Right renal cortex interstitium (tissue), 3 donors: ENCODE data around the gene BNC2. TPM values are rescaled to one million over a fixed set of nuclear protein-coding genes. Genes with fewer than 3 reads are reported as not detected.

Experiments
- DNase-seq, 3 donors: peaks; one replicate each; pipeline ENCODE4 v3.0.0-alpha.2; 2013; ENCODE audit warnings: low read depth in 3 of 3, low spot score in 2 of 3
- polyA plus RNA-seq, 3 donors: library from polyadenylated mRNA; unstranded; fragments of 120-200 nt; gene quantifications; one replicate each; pipeline ENCODE4 v1.2.1, GENCODE V29; 2013; ENCODE audit not compliant: insufficient read length in 3 of 3

Gene BNC2
- polyA plus RNA-seq, 3 donors, result 8.3 to 8.5 (median 8.4) TPM

- DNase-seq, result no peak
These were observed 433.9 kb downstream of the BNC2 start for GRCh38 chr9:16436545-16436944.

GRCh38 chr9:16434526-16434925 lies 435.9 kb downstream of the BNC2 start:
- no peak for DNase-seq

- DNase-seq, result no peak
These were observed 437.0 kb downstream of the BNC2 start for GRCh38 chr9:16433494-16433893.

GRCh38 chr9:16431666-16432392 lies 438.6 kb downstream of the BNC2 start:
- DNase-seq, result no peak

- no peak for DNase-seq
These were observed 440.8 kb downstream of the BNC2 start for GRCh38 chr9:16429671-16430070.

- no peak for DNase-seq
These were observed 442.5 kb downstream of the BNC2 start for GRCh38 chr9:16427873-16428427.

DNA sequence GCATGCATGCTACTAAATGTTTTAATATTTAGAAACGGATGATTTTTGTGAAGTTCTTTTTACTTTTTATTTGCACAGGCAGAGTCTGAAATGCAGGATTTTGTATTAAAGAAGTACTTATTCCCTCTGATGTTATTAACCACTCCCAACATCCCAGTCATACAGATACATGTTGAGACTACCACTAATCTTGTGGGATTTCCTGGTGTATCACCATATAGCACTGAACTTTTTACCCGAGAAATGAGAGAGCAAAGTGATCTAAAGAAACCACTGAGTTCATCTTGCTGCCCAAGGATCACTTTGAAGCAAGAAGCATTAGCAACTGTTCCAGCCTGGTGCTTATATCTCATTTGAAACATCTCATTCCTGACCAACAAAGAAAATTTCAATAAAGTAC lies 443.8 kb downstream of the BNC2 start:
- no peak for DNase-seq

GRCh38 chr9:16425562-16426231 lies 444.8 kb downstream of the BNC2 start:
- DNase-seq, result no peak

DNA sequence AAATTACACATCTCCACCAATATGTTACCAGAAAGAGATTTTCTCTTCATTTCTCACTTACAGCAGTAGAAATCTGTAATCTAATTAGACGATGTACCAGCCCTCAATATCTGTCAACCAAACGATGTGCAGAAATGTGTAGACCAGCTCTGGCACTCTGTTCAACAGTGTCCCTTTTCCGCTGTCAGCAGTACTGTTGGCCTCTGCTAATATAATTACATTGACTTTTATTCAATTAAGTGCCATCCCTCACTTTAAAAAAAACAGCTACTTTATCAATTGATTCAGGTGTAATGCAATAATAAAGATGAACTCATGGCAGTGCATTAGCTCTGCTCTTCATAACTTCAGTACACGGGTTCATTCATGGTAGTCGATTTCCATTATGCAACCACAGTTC lies 448.4 kb downstream of the BNC2 start:
- DNase-seq, result no peak

- no peak for DNase-seq
These were observed 448.9 kb downstream of the BNC2 start for GRCh38 chr9:16421532-16421931.

- DNase-seq, result no peak
These were observed 451.3 kb downstream of the BNC2 start for GRCh38 chr9:16419124-16419523.

DNA sequence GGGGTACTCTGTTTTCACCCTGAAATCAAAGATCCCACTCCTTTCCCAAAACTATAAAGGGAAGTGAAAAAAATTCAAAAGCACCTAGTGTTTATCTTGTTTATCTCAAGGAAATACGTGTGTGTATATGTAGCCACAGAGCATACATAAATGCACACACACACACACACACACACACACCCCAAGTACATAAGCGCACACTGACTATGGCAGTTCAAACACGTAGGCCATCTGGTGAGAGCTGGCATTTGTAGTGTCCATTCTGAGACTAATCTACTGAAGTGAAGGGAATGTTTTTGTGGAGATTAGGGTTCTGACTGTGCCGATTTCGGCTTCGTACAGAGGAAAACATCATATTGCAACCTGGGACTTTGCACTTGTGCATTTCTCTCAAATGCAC lies 451.7 kb downstream of the BNC2 start:
- no peak for DNase-seq

DNA sequence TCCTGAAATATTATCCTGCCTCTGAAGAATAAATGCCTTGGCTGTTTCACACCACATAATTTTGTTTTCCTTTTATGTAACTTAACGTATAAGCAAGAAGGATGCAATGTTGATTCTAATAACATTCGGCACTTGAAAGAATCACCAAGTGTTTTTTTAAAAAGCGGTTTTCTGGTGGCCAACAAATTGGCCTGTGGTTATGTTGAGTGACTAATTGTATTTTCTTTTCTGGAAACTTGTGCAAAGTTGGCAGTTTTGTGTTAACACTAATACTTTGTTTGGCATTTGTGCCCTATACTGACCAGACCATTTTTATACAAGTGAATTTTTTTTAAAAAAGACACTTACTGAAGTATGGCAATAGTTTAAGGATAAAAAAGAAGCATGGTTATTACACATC lies 452.7 kb downstream of the BNC2 start:
- no peak for DNase-seq

GRCh38 chr9:16417161-16417560 lies 453.3 kb downstream of the BNC2 start:
- no peak for DNase-seq

- no peak for DNase-seq
These were observed 456.0 kb downstream of the BNC2 start for GRCh38 chr9:16414451-16414850.

DNA sequence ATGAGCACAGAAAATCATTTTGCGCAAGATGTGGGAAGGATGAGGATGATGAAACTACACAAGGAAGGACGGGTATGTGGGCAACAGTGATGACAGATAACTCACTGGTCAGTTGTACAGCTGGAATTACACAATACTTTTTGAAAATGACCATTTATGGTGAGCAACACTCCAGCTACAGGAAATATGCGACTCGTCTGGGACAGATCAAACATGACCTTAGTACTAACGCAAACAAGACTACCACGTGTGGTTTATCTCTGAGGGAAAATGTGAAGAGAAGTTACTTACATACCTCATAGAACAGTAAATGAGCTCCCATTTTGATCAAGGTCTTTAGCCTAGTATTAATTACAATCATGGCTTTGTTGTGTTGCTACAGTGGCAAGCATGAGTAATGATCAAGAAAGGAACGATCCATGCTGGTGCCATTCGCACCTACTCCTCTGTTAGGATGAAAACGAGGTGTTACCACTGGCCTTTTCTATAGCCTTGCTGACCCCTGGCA lies 456.9 kb downstream of the BNC2 start:
- DNase-seq, result no peak

DNA sequence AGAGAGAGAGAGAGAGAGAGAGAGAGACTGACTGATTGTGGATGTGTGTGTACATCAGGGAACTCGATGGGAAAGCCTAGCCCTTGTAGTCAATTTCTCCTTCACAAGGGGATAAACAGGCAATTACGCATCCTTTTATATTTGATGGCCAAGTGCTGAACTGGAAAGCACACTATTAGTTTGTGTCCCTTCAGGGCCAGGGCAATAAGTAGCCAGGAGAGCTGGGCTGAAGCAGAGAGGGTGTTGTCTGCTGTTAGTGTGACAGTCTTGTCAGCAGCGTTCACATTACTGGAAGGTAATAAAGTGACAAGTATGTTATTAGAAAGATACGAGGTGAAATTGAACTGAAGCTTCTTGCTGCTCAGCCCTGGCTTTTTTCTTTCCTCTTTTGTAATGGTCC lies 457.7 kb downstream of the BNC2 start:
- DNase-seq, result no peak

DNA sequence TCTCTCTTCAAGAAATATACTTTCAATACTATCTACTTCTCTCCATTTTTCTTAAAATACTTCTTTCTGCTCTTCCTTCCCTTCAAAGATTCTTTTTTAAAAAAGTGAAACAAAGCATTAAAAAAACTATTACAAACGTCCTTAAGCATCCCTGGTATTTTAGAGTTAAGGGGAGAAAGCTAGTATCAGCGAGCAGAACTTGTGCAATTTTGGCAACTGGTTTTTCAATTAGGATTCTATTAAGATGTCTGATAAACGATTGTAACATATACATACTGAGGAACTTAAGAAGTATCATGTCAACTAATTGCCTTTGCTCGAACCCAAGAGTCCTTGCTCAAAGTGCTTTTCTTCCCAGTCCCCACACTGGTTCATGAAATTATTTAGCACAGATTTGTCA lies 459.2 kb downstream of the BNC2 start:
- no peak for DNase-seq

DNA sequence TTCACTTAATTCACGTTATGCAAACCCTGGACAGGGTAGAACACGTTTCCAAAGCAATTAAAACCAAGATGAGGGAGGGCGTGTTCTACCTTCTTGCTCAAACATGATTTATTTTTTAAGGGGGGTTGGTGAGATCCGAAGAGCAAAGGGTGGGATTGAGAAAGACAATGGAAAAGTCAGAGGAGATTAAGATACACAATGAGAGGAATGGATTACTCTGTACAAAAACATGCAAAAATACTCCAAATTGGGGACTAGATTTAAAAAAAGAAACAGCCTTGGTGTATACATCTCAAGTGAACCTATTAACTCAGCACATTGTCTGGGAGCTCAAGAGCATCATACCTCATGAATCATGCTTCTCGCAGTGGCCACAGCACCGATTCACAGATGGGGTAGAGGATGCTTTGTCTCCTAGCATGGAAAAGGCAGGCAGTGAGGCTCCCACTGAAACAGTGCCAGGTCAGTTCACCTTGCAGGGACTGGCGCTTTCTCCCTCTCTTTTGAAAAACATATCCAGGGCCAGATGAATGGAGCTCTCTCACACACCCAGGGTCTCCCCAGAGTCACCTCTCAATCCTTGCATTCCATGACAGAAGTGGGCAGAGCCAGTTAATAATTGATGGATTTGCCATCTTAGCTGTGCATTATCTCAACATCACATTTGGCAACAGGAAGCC lies 459.7 kb downstream of the BNC2 start:
- DNase-seq, result no peak

- no peak for DNase-seq
These were observed 462.9 kb downstream of the BNC2 start for GRCh38 chr9:16407617-16408016.

GRCh38 chr9:16406526-16407225 lies 463.8 kb downstream of the BNC2 start:
- no peak for DNase-seq
